Mesendoderm (in vitro differentiated cells): ENCODE results near the gene PATE2. TPM values are rescaled to one million over a fixed set of nuclear protein-coding genes. Genes with fewer than 3 reads are reported as not detected.
A peak's percentile ranks its signal among the peaks of the same experiment; 100 is the strongest.

Experiments
- DNase-seq: peaks from one replicate; pipeline ENCODE4 v3.0.0; 2013
- H2AK5ac ChIP-seq: 2 replicates; pipeline ENCODE4 v1.6.1; 2013; ENCODE audit warnings: low read length, inconsistent platforms
- H2BK120ac ChIP-seq: 2 replicates; pipeline ENCODE4 v1.6.1; 2013; ENCODE audit warnings: low read depth, mild to moderate bottlenecking, low read length, moderate library complexity, mixed read lengths
- H2BK15ac ChIP-seq: replicated peaks from 2 replicates; pipeline ENCODE4 v1.6.1; 2013; ENCODE audit warnings: low read depth, mild to moderate bottlenecking, moderate library complexity
- H2BK5ac ChIP-seq: 2 replicates; pipeline ENCODE4 v1.6.1; 2013; ENCODE audit warnings: low read length, inconsistent platforms
- H3K18ac ChIP-seq: 2 replicates; pipeline ENCODE4 v1.6.1; 2013; ENCODE audit warnings: mild to moderate bottlenecking, low read length, mixed read lengths
- H3K23ac ChIP-seq: one replicate; pipeline ENCODE4 v1.6.1; 2013; ENCODE audit warnings: low read length
- H3K27ac ChIP-seq: 2 replicates; pipeline ENCODE4 v1.5.1; 2013; ENCODE audit warnings: low read depth, mild to moderate bottlenecking, inconsistent platforms, low read length, moderate library complexity
- H3K27me3 ChIP-seq: 2 replicates; pipeline ENCODE4 v1.6.1; 2013; ENCODE audit warnings: low read length, control low read depth, mild to moderate bottlenecking, inconsistent platforms; ENCODE audit not compliant: insufficient read depth, poor library complexity
- H3K36me3 ChIP-seq: 2 replicates; pipeline ENCODE4 v1.6.1; 2013; ENCODE audit warnings: low read length, inconsistent platforms; ENCODE audit not compliant: control insufficient read depth, insufficient read depth
- H3K4ac ChIP-seq: one replicate; pipeline ENCODE4 v1.6.1; 2013; ENCODE audit warnings: low read depth, mild to moderate bottlenecking, low read length, moderate library complexity
- H3K4me1 ChIP-seq: 2 replicates; pipeline ENCODE4 v1.6.1; 2013; ENCODE audit warnings: low read depth, low read length, inconsistent platforms; ENCODE audit not compliant: control insufficient read depth
- H3K4me2 ChIP-seq: 2 replicates; pipeline ENCODE4 v1.6.1; 2013; ENCODE audit warnings: low read length
- H3K4me3 ChIP-seq: 2 replicates; pipeline ENCODE4 v1.5.1; 2013; ENCODE audit warnings: mild to moderate bottlenecking, low read length
- H3K56ac ChIP-seq: one replicate; pipeline ENCODE4 v1.6.1; 2013; ENCODE audit warnings: low read length
- H3K79me1 ChIP-seq: 2 replicates; pipeline ENCODE4 v1.6.1; 2013; ENCODE audit warnings: low read length, inconsistent platforms
- H3K79me2 ChIP-seq: 2 replicates; pipeline ENCODE4 v1.6.1; 2013; ENCODE audit warnings: mild to moderate bottlenecking, low read length; ENCODE audit not compliant: control insufficient read depth, insufficient read depth
- H3K9ac ChIP-seq: 2 replicates; pipeline ENCODE4 v1.6.1; 2013; ENCODE audit warnings: low read length, inconsistent platforms
- H4K5ac ChIP-seq: one replicate; pipeline ENCODE4 v1.6.1; 2013; ENCODE audit warnings: low read length
- H4K8ac ChIP-seq: one replicate; pipeline ENCODE4 v1.6.1; 2013; ENCODE audit warnings: low read depth, mild to moderate bottlenecking, control low read depth, low read length, moderate library complexity
- WGBS: extraction: QIAGEN DNeasy Blood & Tissue Kit; methylation state at CpG from one replicate; pipeline ENCODE4 v1.1.7; 2013; ENCODE audit warnings: low lambda C conversion rate, missing lambda C conversion rate; ENCODE audit not compliant: insufficient coverage; ENCODE audit errors: extremely low coverage; 5-methylcytosine and 5-hydroxymethylcytosine counted together
- polyA plus RNA-seq, 2 experiments: library from polyadenylated mRNA; stranded (reverse); fragments of 200-250 nt; gene quantifications; one replicate each; pipeline ENCODE4 v1.2.3, GENCODE V29; 2013

PATE2 gene
- polyA plus RNA-seq (2013, experiment 1 of 2): 0.04 TPM
- polyA plus RNA-seq (2013, experiment 2 of 2): 0.14 TPM

GRCh38 chr11:125778728-125779127 is at the start of gene PATE2:
Gene PATE2, minus strand, starts transcription at chr11:125778828. Its CDS starts 55 bp downstream, at chr11:125778773.
- Histone ChIP-seq H2BK15ac (no peak within 1 kb of the TSS), H3K4ac (no peak within 1 kb of the TSS), H3K27me3 (no peaks in the 10 kb centered on the region), H3K9ac (no peak within 1 kb of the TSS), H3K4me2 (no peak within 1 kb of the TSS), H3K56ac (no peak within 1 kb of the TSS), H3K4me1 (no peaks in the 10 kb centered on the region), H3K4me3 (no peak within 1 kb of the TSS), H3K18ac (no peak within 1 kb of the TSS), H4K5ac (no peak within 1 kb of the TSS), H3K79me1 (no peaks in the 10 kb centered on the region), H3K27ac (no peak within 1 kb of the TSS), H3K79me2 (no peaks in the 10 kb centered on the region), H4K8ac (no peak within 1 kb of the TSS), H3K23ac (no peak within 1 kb of the TSS), H2BK120ac (no peak within 1 kb of the TSS), H2AK5ac (no peak within 1 kb of the TSS), H2BK5ac (no peak within 1 kb of the TSS), H3K36me3 (no peaks in the 10 kb centered on the region)
- no peak for DNase-seq

DNA sequence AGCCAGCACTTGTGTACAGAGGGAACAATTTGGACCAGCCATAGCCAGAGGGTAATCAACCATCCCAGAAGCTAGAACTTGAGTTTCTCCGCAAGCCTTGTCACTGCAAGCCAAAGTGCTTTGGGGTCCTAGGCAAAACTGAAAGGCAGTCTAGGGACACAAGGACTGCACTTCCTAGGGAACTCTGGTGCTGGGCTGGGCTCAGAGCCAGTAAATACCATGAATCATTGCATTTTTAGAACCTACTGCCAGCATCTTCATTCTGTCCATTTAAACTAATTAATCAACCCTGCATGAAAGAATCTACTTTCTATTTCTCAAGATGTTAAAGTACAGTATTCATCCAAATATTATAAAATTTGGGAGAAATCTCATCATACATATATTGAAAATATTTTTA is 29.3 kb upstream of the PATE2 start:
- Histone ChIP-seq H4K5ac (no peak overlapping the region), H3K27ac (no peak overlapping the region), H2BK5ac (no peak overlapping the region), H3K18ac (no peak overlapping the region), H3K4me3 (no peak overlapping the region), H3K27me3 (no peaks in the 10 kb centered on the region), H3K79me1 (no peaks in the 10 kb centered on the region), H3K9ac (no peak overlapping the region), H3K36me3 (no peaks in the 10 kb centered on the region), H3K79me2 (no peaks in the 10 kb centered on the region), H3K56ac (no peak overlapping the region), H2BK120ac (no peak overlapping the region), H3K4me1 (no peaks in the 10 kb centered on the region), H2BK15ac (no peak overlapping the region), H3K23ac (no peak overlapping the region), H3K4ac (no peak overlapping the region), H2AK5ac (no peak overlapping the region), H3K4me2 (no peak overlapping the region), H4K8ac (no peak overlapping the region)
- DNase-seq: no peak
- WGBS: no CpG with 5 or more reads among the region's 1 CpG

GRCh38 chr11:125802387-125802786 is 23.8 kb upstream of the PATE2 start:
- Histone ChIP-seq H4K5ac (no peak overlapping the region), H3K4me3 (no peak overlapping the region), H3K27ac (no peak overlapping the region), H2BK15ac (no peak overlapping the region), H3K4me2 (no peak overlapping the region), H4K8ac (no peak overlapping the region), H3K27me3 (no peaks in the 10 kb centered on the region), H3K4ac (no peak overlapping the region), H2BK5ac (no peak overlapping the region), H3K36me3 (no peaks in the 10 kb centered on the region), H3K9ac (no peak overlapping the region), H3K23ac (no peak overlapping the region), H3K18ac (no peak overlapping the region), H3K56ac (no peak overlapping the region), H3K79me2 (no peaks in the 10 kb centered on the region), H2BK120ac (no peak overlapping the region), H3K79me1 (no peaks in the 10 kb centered on the region), H3K4me1 (no peaks in the 10 kb centered on the region), H2AK5ac (no peak overlapping the region)
- DNase-seq: no peak
- no CpG with 5 or more reads among the region's 1 CpG for WGBS

DNA sequence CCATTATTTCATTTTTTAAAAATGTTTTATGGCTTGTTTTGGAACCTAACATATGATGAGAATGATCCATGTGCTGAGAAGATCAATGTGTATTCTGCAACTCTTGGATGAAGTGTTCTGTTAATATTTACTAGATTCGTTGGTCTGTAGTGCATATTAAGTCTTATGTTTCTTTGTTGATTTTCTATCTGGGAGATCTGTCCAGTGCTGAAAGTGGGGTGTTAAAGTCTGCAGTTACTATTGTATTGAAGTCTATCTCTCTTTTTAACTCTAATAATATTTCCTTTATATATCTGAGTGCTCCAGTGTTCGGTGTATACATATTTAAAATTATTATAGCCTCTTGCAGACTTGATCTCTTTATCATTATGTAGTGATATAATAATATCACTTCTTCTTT is 21.2 kb upstream of the PATE2 start:
- H2BK5ac ChIP-seq: no peak overlapping the region
- H4K8ac ChIP-seq: no peak overlapping the region
- no peaks in the 10 kb centered on the region for H3K36me3 ChIP-seq
- H3K27me3 ChIP-seq: no peaks in the 10 kb centered on the region
- H4K5ac ChIP-seq: no peak overlapping the region
- H3K56ac ChIP-seq: no peak overlapping the region
- H2BK15ac ChIP-seq: no peak overlapping the region
- H3K4ac ChIP-seq: no peak overlapping the region
- no peak overlapping the region for H3K27ac ChIP-seq
- no CpG with 5 or more reads among the region's 2 CpGs for WGBS
- H3K79me1 ChIP-seq: no peaks in the 10 kb centered on the region
- no peak overlapping the region for H3K4me2 ChIP-seq
- no peaks in the 10 kb centered on the region for H3K4me1 ChIP-seq
- H3K79me2 ChIP-seq: no peaks in the 10 kb centered on the region
- no peak for DNase-seq
- H2BK120ac ChIP-seq: no peak overlapping the region
- no peak overlapping the region for H3K9ac ChIP-seq
- no peak overlapping the region for H3K4me3 ChIP-seq
- no peak overlapping the region for H3K23ac ChIP-seq
- no peak overlapping the region for H2AK5ac ChIP-seq
- no peak overlapping the region for H3K18ac ChIP-seq

DNA sequence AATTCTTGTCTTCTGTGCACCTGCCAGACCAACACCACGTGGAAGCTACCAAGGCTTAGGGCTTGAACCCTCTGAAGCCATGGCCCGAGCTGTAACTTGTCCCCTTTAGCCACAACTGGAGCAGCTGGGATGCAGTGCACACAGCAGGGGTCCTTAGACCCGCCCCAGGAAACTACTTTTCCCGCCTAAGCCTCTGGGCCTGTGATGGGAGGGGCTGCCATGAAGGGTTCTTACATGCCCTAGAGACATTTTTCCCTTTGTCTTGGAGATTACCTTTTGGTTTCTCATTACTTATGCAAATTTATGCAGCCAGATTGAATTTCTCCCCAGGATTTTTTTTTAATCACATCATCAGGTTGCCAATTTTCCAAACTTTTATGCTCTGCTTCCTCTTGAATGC is 19.0 kb upstream of the PATE2 start:
- Histone ChIP-seq H3K23ac (no peak overlapping the region), H3K9ac (no peak overlapping the region), H3K27ac (no peak overlapping the region), H3K4me1 (no peaks in the 10 kb centered on the region), H2AK5ac (no peak overlapping the region), H3K56ac (no peak overlapping the region), H3K18ac (no peak overlapping the region), H2BK5ac (no peak overlapping the region), H3K4me2 (no peak overlapping the region), H3K79me1 (no peaks in the 10 kb centered on the region), H4K5ac (no peak overlapping the region), H2BK120ac (no peak overlapping the region), H3K79me2 (no peaks in the 10 kb centered on the region), H3K36me3 (no peaks in the 10 kb centered on the region), H3K27me3 (no peaks in the 10 kb centered on the region), H3K4me3 (no peak overlapping the region), H3K4ac (no peak overlapping the region), H4K8ac (no peak overlapping the region), H2BK15ac (no peak overlapping the region)
- no CpG with 5 or more reads among the region's 4 CpGs for WGBS
- DNase-seq: peak; percentile 55

DNA sequence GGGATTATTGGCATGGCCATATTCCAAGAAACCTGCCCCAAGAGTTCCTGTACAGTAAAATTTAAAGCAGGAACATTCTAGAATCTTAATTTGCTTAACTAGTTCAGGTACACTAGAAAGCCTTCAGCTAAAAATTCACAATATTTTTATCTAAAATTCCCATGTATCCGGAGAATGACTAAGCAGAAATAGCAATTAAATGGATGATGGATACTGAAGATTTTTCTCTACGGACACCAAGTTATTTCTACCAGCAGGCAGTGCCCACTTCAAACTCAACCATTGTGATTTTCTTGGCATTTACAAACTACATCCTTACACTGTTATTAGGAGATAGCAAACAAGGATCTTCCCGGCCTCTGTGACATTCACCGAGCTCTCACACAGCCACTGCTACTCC is 12.2 kb upstream of the PATE2 start:
- H3K23ac ChIP-seq: no peak overlapping the region
- no peak overlapping the region for H4K8ac ChIP-seq
- no peak overlapping the region for H3K9ac ChIP-seq
- no peak overlapping the region for H2BK120ac ChIP-seq
- H3K27me3 ChIP-seq: peaks cover 1% of the 10 kb centered on the region
- no peak overlapping the region for H4K5ac ChIP-seq
- no peak overlapping the region for H2BK15ac ChIP-seq
- no peak overlapping the region for H3K4me2 ChIP-seq
- no peak overlapping the region for H2AK5ac ChIP-seq
- H3K18ac ChIP-seq: no peak overlapping the region
- H2BK5ac ChIP-seq: no peak overlapping the region
- H3K27ac ChIP-seq: no peak overlapping the region
- H3K4me3 ChIP-seq: no peak overlapping the region
- no peak overlapping the region for H3K4ac ChIP-seq
- H3K56ac ChIP-seq: no peak overlapping the region
- no peaks in the 10 kb centered on the region for H3K79me2 ChIP-seq
- no peaks in the 10 kb centered on the region for H3K79me1 ChIP-seq
- no peaks in the 10 kb centered on the region for H3K36me3 ChIP-seq
- H3K4me1 ChIP-seq: no peaks in the 10 kb centered on the region
- WGBS: no CpG with 5 or more reads among the region's 4 CpGs
- DNase-seq: no peak
